IMR-90 (cell line): ENCODE data around the gene ADSS1. TPM values are rescaled to one million over a fixed set of nuclear protein-coding genes. Genes with fewer than 3 reads are reported as not detected.

ENCODE experiments used
- ATAC-seq: fragments of 200-7000 bp; cut with Tn5 transposase; 2 replicates; pipeline ENCODE4 v1.9.1; 2020; ENCODE audit warnings: low read depth, mild to moderate bottlenecking, moderate library complexity
- BruUV-seq: library from RNA; stranded (reverse); fragments of 400-500 nt; replicated peaks from 2 replicates; lab custom pipeline; 2021; lab: Mats Ljungman, UMichigan
- CTCF ChIA-PET: fragments of 300-600 bp; formaldehyde crosslinking; extraction: SDS; loops from one replicate; lab custom pipeline; 2021; ENCODE audit warnings: antibody characterized with exemption; lab: Yijun Ruan, JAX
- POLR2A ChIA-PET: fragments of 300-600 bp; sonication (Branson Sonifier 250); formaldehyde crosslinking; loops from one replicate; lab custom pipeline; 2022; ENCODE audit warnings: antibody characterized with exemption; ENCODE audit not compliant: unreplicated experiment; lab: Charles Lee
- DNase-seq: peaks from one replicate; pipeline ENCODE4 v3.0.0; 2013
- H2AFZ ChIP-seq: replicated peaks from 2 replicates; pipeline ENCODE3; 2013; ENCODE audit warnings: low read length, mild to moderate bottlenecking; ENCODE audit not compliant: poor library complexity
- H2AK5ac ChIP-seq: 2 replicates; pipeline ENCODE4 v1.6.1; 2013; ENCODE audit warnings: low read depth, low read length, inconsistent platforms
- H2AK9ac ChIP-seq: replicated peaks from 2 replicates; pipeline ENCODE3; 2013; ENCODE audit warnings: mild to moderate bottlenecking, low read depth, low read length, moderate library complexity; ENCODE audit not compliant: poor library complexity
- H2BK120ac ChIP-seq: 2 replicates; pipeline ENCODE4 v1.6.1; 2013; ENCODE audit warnings: low read depth, low read length, inconsistent platforms
- H2BK15ac ChIP-seq: 3 replicates; pipeline ENCODE4 v1.6.1; 2013; ENCODE audit warnings: low read depth, low read length, inconsistent platforms
- H2BK20ac ChIP-seq: 2 replicates; pipeline ENCODE4 v1.6.1; 2013; ENCODE audit warnings: low read depth, mild to moderate bottlenecking, inconsistent platforms, low read length, moderate library complexity
- H2BK5ac ChIP-seq: 2 replicates; pipeline ENCODE4 v1.6.1; 2013; ENCODE audit warnings: mild to moderate bottlenecking, low read depth, low read length, inconsistent platforms; ENCODE audit not compliant: poor library complexity, severe bottlenecking
- H3K14ac ChIP-seq: replicated peaks from 2 replicates; pipeline ENCODE4 v1.6.1; 2013; ENCODE audit warnings: low read depth, low read length, inconsistent platforms
- H3K18ac ChIP-seq: 2 replicates; pipeline ENCODE4 v1.6.1; 2013; ENCODE audit warnings: low read depth, low read length, control low read depth
- H3K23ac ChIP-seq: 2 replicates; pipeline ENCODE4 v1.6.1; 2013; ENCODE audit warnings: low read depth, low read length, inconsistent platforms
- H3K27ac ChIP-seq: 2 replicates; pipeline ENCODE4 v1.5.1; 2013; ENCODE audit warnings: mild to moderate bottlenecking, control low read depth, low read length; ENCODE audit not compliant: insufficient read depth
- H3K27me3 ChIP-seq: 2 replicates; pipeline ENCODE4 v1.6.1; 2013; ENCODE audit warnings: low read length; ENCODE audit not compliant: control insufficient read depth, insufficient read depth
- H3K36me3 ChIP-seq: 2 replicates; pipeline ENCODE4 v1.6.1; 2013; ENCODE audit warnings: low read length, mixed read lengths; ENCODE audit not compliant: control insufficient read depth, insufficient read depth
- H3K4ac ChIP-seq: 2 replicates; pipeline ENCODE4 v1.6.1; 2013; ENCODE audit warnings: low read depth, low read length, inconsistent platforms
- H3K4me1 ChIP-seq: 2 replicates; pipeline ENCODE4 v1.6.1; 2013; ENCODE audit warnings: low read length, mixed read lengths; ENCODE audit not compliant: control insufficient read depth, insufficient read depth
- H3K4me2 ChIP-seq: 2 replicates; pipeline ENCODE4 v1.6.1; 2013; ENCODE audit warnings: low read depth, mild to moderate bottlenecking, control low read depth, low read length, moderate library complexity
- H3K4me3 ChIP-seq: 2 replicates; pipeline ENCODE4 v1.5.1; 2013; ENCODE audit warnings: low read depth, mild to moderate bottlenecking, control low read depth, low read length, moderate library complexity; ENCODE audit not compliant: insufficient read depth
- H3K56ac ChIP-seq: 2 replicates; pipeline ENCODE4 v1.6.1; 2013; ENCODE audit warnings: low read length, inconsistent platforms; ENCODE audit not compliant: insufficient read depth; ENCODE audit errors: extremely low read depth
- H3K79me1 ChIP-seq, 2 experiments: 2 replicates each; pipeline ENCODE4 v1.6.1; 2013; ENCODE audit warnings: low read length in 2 of 2, inconsistent platforms in 1 of 2, low read depth in 1 of 2
- H3K9ac ChIP-seq: 2 replicates; pipeline ENCODE4 v1.6.1; 2013; ENCODE audit warnings: low read depth, low read length, control low read depth
- H3K9me1 ChIP-seq: 2 replicates; pipeline ENCODE4 v1.6.1; 2013; ENCODE audit warnings: low read length, inconsistent platforms; ENCODE audit not compliant: insufficient read depth
- H3K9me3 ChIP-seq: 2 replicates; pipeline ENCODE4 v1.6.1; 2013; ENCODE audit warnings: low read length; ENCODE audit not compliant: control insufficient read depth, insufficient read depth
- H4K20me1 ChIP-seq: 2 replicates; pipeline ENCODE4 v1.6.1; 2013; ENCODE audit warnings: low read length, inconsistent platforms; ENCODE audit not compliant: insufficient read depth
- H4K5ac ChIP-seq: 2 replicates; pipeline ENCODE4 v1.6.1; 2013; ENCODE audit warnings: mild to moderate bottlenecking, low read depth, low read length, control low read depth
- H4K8ac ChIP-seq, 2 experiments: 2 replicates each; pipeline ENCODE4 v1.6.1; 2013; ENCODE audit warnings: low read depth in 2 of 2, low read length in 2 of 2, control low read depth in 1 of 2, inconsistent platforms in 1 of 2
- H4K91ac ChIP-seq: 2 replicates; pipeline ENCODE4 v1.6.1; 2013; ENCODE audit warnings: low read depth, low read length, inconsistent platforms; ENCODE audit not compliant: insufficient read depth
- ELK1 ChIP-seq: fragments of 150-350 bp; IDR thresholded peaks from 2 replicates; pipeline ENCODE4 v1.6.1; 2016; ENCODE audit warnings: low read depth, mild to moderate bottlenecking, low read length, moderate library complexity, borderline replicate concordance
- MXI1 ChIP-seq: IDR thresholded peaks from 2 replicates; pipeline ENCODE4 v1.6.1; 2012; ENCODE audit warnings: low read depth, mild to moderate bottlenecking, low read length, moderate library complexity, borderline replicate concordance
- WGBS, 2 experiments: methylation state at CpG; one replicate each; pipeline versions ENCODE4 v1.1.5 to v1.1.7; 2013; ENCODE audit warnings: missing lambda C conversion rate in 2 of 2; ENCODE audit not compliant: insufficient read length in 1 of 2; ENCODE audit errors: extremely low coverage in 2 of 2; 5-methylcytosine and 5-hydroxymethylcytosine counted together
- dilution Hi-C: fragments of 300-500 bp; cut with HindIII; formaldehyde crosslinking; loops from one replicate; pipeline ENCODE4 v1.14.3; 2018; ENCODE audit warnings: low sequenced_read_pairs; ENCODE audit not compliant: unreplicated experiment
- in situ Hi-C: fragments of 300-500 bp; cut with MboI; formaldehyde crosslinking; loops from 3 replicates; pipeline ENCODE4 v1.14.3; 2019; ENCODE audit warnings: low sequenced_read_pairs, inconsistent platforms, mixed read lengths
- intact Hi-C: fragments of 100-400 bp; cut with micrococcal nuclease; formaldehyde crosslinking; loops from 2 replicates; pipeline ENCODE4 v1.10.0; 2022
- polyA plus RNA-seq, 3 experiments: library from polyadenylated mRNA; depleted of rRNA; stranded (reverse); fragments of >200 nt; gene quantifications; 2 replicates each; pipeline ENCODE4 v1.2.3, GENCODE V29; 2012; ENCODE audit warnings: low replicate concordance in 1 of 3
- total RNA-seq: library from RNA; depleted of rRNA; stranded (reverse); fragments of >200 nt; gene quantifications from 2 replicates; pipeline ENCODE4 v1.2.3, GENCODE V29; 2012

Gene ADSS1
- total and polyA plus RNA-seq, 2 of the 4 experiments (the other 2 are of a cell fraction), result 1.8 to 5.2 TPM

- no peak overlapping the region for H4K5ac ChIP-seq
- no peak overlapping the region for H3K27ac ChIP-seq
- WGBS, 2 experiments, result 95% methylated on average over 14 of the region's 28 CpGs; no CpG with 5 or more reads in 1 of the 2 experiments
- H3K56ac ChIP-seq, result no peak overlapping the region
- CTCF ChIA-PET, result no interaction called here
- H3K9me1 ChIP-seq, result no peaks in the 10 kb centered on the region
- POLR2A ChIA-PET, result no interaction called here
- H3K18ac ChIP-seq, result no peak overlapping the region
- H3K9ac ChIP-seq, result no peak overlapping the region
- no peak overlapping the region for H2AK5ac ChIP-seq
- no peak overlapping the region for H2BK5ac ChIP-seq
- dilution Hi-C loops (no loop called here), in situ Hi-C loops (no loop called here), intact Hi-C loops (no loop called here)
- H3K27me3 ChIP-seq, result no peaks in the 10 kb centered on the region
- H3K79me1 ChIP-seq, result peaks cover 0 to 56% of the 10 kb centered on the region in 2 experiments; a peak in 3 of 4 replicates
- ATAC-seq (no peak), DNase-seq (no peak)
- H2AFZ ChIP-seq, result no peak overlapping the region
- no peak overlapping the region for H3K4me3 ChIP-seq
- no peak overlapping the region for H3K14ac ChIP-seq
- H3K9me3 ChIP-seq, result no peaks in the 10 kb centered on the region
- H3K4ac ChIP-seq, result no peak overlapping the region
- H3K23ac ChIP-seq, result no peak overlapping the region
- no TSS peak for BruUV-seq
- H4K8ac ChIP-seq, result no peak overlapping the region
- H4K20me1 ChIP-seq, result peaks cover 61% of the 10 kb centered on the region
- H3K4me2 ChIP-seq, result no peak overlapping the region
- no peak overlapping the region for H2AK9ac ChIP-seq
- H2BK20ac ChIP-seq, result no peak overlapping the region
- TF ChIP-seq MXI1 (no peak), ELK1 (no peak)
- H2BK120ac ChIP-seq, result no peak overlapping the region
- H4K91ac ChIP-seq, result no peak overlapping the region
- H3K36me3 ChIP-seq, result peaks cover 52% of the 10 kb centered on the region
- H2BK15ac ChIP-seq, result no peak overlapping the region
- peaks cover 4% of the 10 kb centered on the region; the same call in 1 of the 2 replicates for H3K4me1 ChIP-seq
Observed at GRCh38 chr14:104703269-104703668, 20.8 kb upstream of the ADSS1 start.
